Fibroblast of lung (primary cell): ENCODE measurements around the gene WDFY3. TPM values are rescaled to one million over a fixed set of nuclear protein-coding genes. Genes with fewer than 3 reads are reported as not detected.
A peak's percentile ranks its signal among the peaks of the same experiment; 100 is the strongest.

Experiments
- DNase-seq, 2 donors: peaks; one replicate each; pipeline versions ENCODE4 v3.0.0 to v3.0.0-alpha.2; 2010; ENCODE audit warnings: low read depth in 2 of 2
- H2AFZ ChIP-seq: 2 replicates; pipeline ENCODE4 v1.5.1; 2012; ENCODE audit warnings: low read length, control low read depth, inconsistent platforms
- H3K27ac ChIP-seq: 2 replicates; pipeline ENCODE4 v1.5.1; 2011; ENCODE audit warnings: low read length, control low read depth; ENCODE audit not compliant: insufficient read depth
- H3K27me3 ChIP-seq: 2 replicates; pipeline ENCODE4 v1.5.1; 2011; ENCODE audit warnings: mild to moderate bottlenecking, low read length; ENCODE audit not compliant: control insufficient read depth, insufficient read depth
- H3K36me3 ChIP-seq: 2 replicates; pipeline ENCODE4 v1.5.1; 2011; ENCODE audit warnings: low read length; ENCODE audit not compliant: control insufficient read depth, insufficient read depth
- H3K4me1 ChIP-seq: 2 replicates; pipeline ENCODE4 v1.5.1; 2011; ENCODE audit warnings: low read length; ENCODE audit not compliant: control insufficient read depth, insufficient read depth; ENCODE audit errors: extremely low read depth
- H3K4me2 ChIP-seq: 2 replicates; pipeline ENCODE4 v1.5.1; 2011; ENCODE audit warnings: low read length, control low read depth; ENCODE audit not compliant: insufficient read depth; ENCODE audit errors: extremely low read depth
- H3K4me3 ChIP-seq, 4 experiments: fragments of 200-600 bp in 1 of 4; sonication (generic) in 1 of 4; replicated peaks in 1 of 4; 2 replicates each; pipeline ENCODE4 v1.5.1; 2011 to 2016; ENCODE audit warnings: low read length in 4 of 4, low read depth in 3 of 4, mild to moderate bottlenecking in 3 of 4, control low read depth in 2 of 4, inconsistent platforms in 1 of 4, mixed read lengths in 1 of 4; ENCODE audit not compliant: insufficient read depth in 1 of 4; ENCODE audit errors: control extremely low read depth in 1 of 4
- H3K79me2 ChIP-seq: 2 replicates; pipeline ENCODE4 v1.5.1; 2012; ENCODE audit warnings: mild to moderate bottlenecking, low read length, inconsistent platforms; ENCODE audit not compliant: control insufficient read depth, insufficient read depth
- H3K9ac ChIP-seq: 2 replicates; pipeline ENCODE4 v1.5.1; 2011; ENCODE audit warnings: mild to moderate bottlenecking, low read length, control low read depth; ENCODE audit not compliant: insufficient read depth
- H3K9me3 ChIP-seq: 2 replicates; pipeline ENCODE4 v1.5.1; 2012; ENCODE audit warnings: low read depth, low read length; ENCODE audit not compliant: control insufficient read depth, insufficient read depth
- H4K20me1 ChIP-seq: 2 replicates; pipeline ENCODE4 v1.5.1; 2011; ENCODE audit warnings: low read length; ENCODE audit not compliant: control insufficient read depth, insufficient read depth; ENCODE audit errors: extremely low read depth
- CTCF ChIP-seq, 2 donors: IDR thresholded peaks in 1 of 2; conservative IDR thresholded peaks in 1 of 2; 1 replicate in 1 of 2; 2 replicates in 1 of 2; pipeline ENCODE4 v1.5.1; 2011 to 2012; ENCODE audit warnings: low read length in 2 of 2, control low read depth in 1 of 2, inconsistent platforms in 1 of 2, low read depth in 1 of 2, mild to moderate bottlenecking in 1 of 2
- EZH2 ChIP-seq: IDR thresholded peaks from 2 replicates; pipeline ENCODE4 v1.5.1; 2012; ENCODE audit warnings: low read length, control low read depth, mild to moderate bottlenecking; ENCODE audit errors: missing control alignments
- polyA plus RNA-seq, 2 donors: library from polyadenylated mRNA; depleted of rRNA in 1 of 2; stranded (reverse) in 1 of 2; unstranded in 1 of 2; fragments of >200 nt; gene quantifications; 2 replicates each; pipeline ENCODE4 v1.2.1, GENCODE V29; 2011 to 2012; ENCODE audit warnings: missing spikeins in 1 of 2
- total RNA-seq: library from RNA; depleted of rRNA; stranded (reverse); fragments of >200 nt; gene quantifications from 2 replicates; pipeline ENCODE4 v1.2.1, GENCODE V29; 2014

The WDFY3 gene
- total and polyA plus RNA-seq, 2 donors (not counting 1 experiment from before 2014, with no cell fraction given), result 26.8 to 88.8 TPM

GRCh38 chr4:84726356-84726755 is 240.1 kb downstream of the WDFY3 start:
- no peaks in the 10 kb centered on the region for H3K79me2 ChIP-seq
- no peak overlapping the region for H3K4me2 ChIP-seq
- H3K36me3 ChIP-seq, result no peaks in the 10 kb centered on the region
- no peak overlapping the region for H3K27ac ChIP-seq
- H3K9me3 ChIP-seq, result no peaks in the 10 kb centered on the region
- peak in 1 of 2 donors; percentile 3 for DNase-seq
- TF ChIP-seq CTCF (conservative IDR thresholded peaks at IDR 0.05 in 1 of 2, IDR thresholded peaks at IDR 0.05 in 1 of 2; ENCODE audit: low read depth in 1 of 2, low read length in 2 of 2) (no peak), EZH2 (no peak)
- H3K4me3 ChIP-seq, result no peak overlapping the region
- no peaks in the 10 kb centered on the region for H4K20me1 ChIP-seq
- no peaks in the 10 kb centered on the region for H3K27me3 ChIP-seq
- H3K4me1 ChIP-seq, result no peaks in the 10 kb centered on the region
- H2AFZ ChIP-seq, result no peak overlapping the region
- H3K9ac ChIP-seq, result no peak overlapping the region

GRCh38 chr4:84722720-84723119 is 243.8 kb downstream of the WDFY3 start:
- Histone ChIP-seq H3K4me1 (no peaks in the 10 kb centered on the region), H3K9me3 (no peaks in the 10 kb centered on the region), H3K4me2 (no peak overlapping the region), H3K27ac (no peak overlapping the region), H4K20me1 (no peaks in the 10 kb centered on the region), H2AFZ (no peak overlapping the region), H3K9ac (no peak overlapping the region), H3K27me3 (no peaks in the 10 kb centered on the region), H3K36me3 (peaks cover 1% of the 10 kb centered on the region), H3K4me3 (no peak overlapping the region), H3K79me2 (no peaks in the 10 kb centered on the region)
- DNase-seq, result no peak
- no peak for TF ChIP-seq CTCF (conservative IDR thresholded peaks at IDR 0.05 in 1 of 2, IDR thresholded peaks at IDR 0.05 in 1 of 2; ENCODE audit: low read depth in 1 of 2, low read length in 2 of 2)
- no peak for TF ChIP-seq EZH2

- DNase-seq, result no peak
- H3K36me3 ChIP-seq, result peaks cover 1% of the 10 kb centered on the region
Measured at GRCh38 chr4:84719115-84719514, 247.4 kb downstream of the WDFY3 start.

More at GRCh38 chr4:84719115-84719514, 247.4 kb downstream of the WDFY3 start:
- Histone ChIP-seq H3K4me2 (no peak overlapping the region), H3K27ac (no peak overlapping the region), H3K4me1 (no peaks in the 10 kb centered on the region), H4K20me1 (no peaks in the 10 kb centered on the region), H3K79me2 (no peaks in the 10 kb centered on the region), H3K27me3 (no peaks in the 10 kb centered on the region), H3K4me3 (no peak overlapping the region), H3K9me3 (no peaks in the 10 kb centered on the region), H2AFZ (no peak overlapping the region), H3K9ac (no peak overlapping the region)
- no peak for TF ChIP-seq CTCF (conservative IDR thresholded peaks at IDR 0.05 in 1 of 2, IDR thresholded peaks at IDR 0.05 in 1 of 2; ENCODE audit: low read depth in 1 of 2, low read length in 2 of 2)
- no peak for TF ChIP-seq EZH2
